Kidney (tissue), 14 donors: Measurements from ENCODE around the gene TNS3. TPM values are rescaled to one million over a fixed set of nuclear protein-coding genes. Genes with fewer than 3 reads are reported as not detected.

Experiments
- DNase-seq, 5 donors: peaks; one replicate each; pipeline ENCODE4 v3.0.0-alpha.2; 2013 to 2020
- FAIRE-seq: peaks from 2 replicates; lab custom pipeline; 2012; peaks lifted over from hg19 to GRCh38; lab: Jason Lieb, UNC
- H3K27ac ChIP-seq, 2 donors: one replicate each; pipeline ENCODE4 v1.7.0; 2013; ENCODE audit warnings: low read depth in 2 of 2, low read length in 2 of 2, inconsistent platforms in 1 of 2
- H3K27me3 ChIP-seq: one replicate; pipeline ENCODE4 v1.7.1; 2013; ENCODE audit warnings: low read length, inconsistent platforms; ENCODE audit not compliant: control insufficient read depth, insufficient read depth
- H3K36me3 ChIP-seq, 3 donors: one replicate each; pipeline versions ENCODE4 v1.7.0 to v1.7.1; 2013; ENCODE audit warnings: low read length in 3 of 3, control low read depth in 1 of 3, inconsistent platforms in 1 of 3; ENCODE audit not compliant: insufficient read depth in 3 of 3, control insufficient read depth in 2 of 3
- H3K4me1 ChIP-seq, 3 donors: one replicate each; pipeline versions ENCODE4 v1.7.0 to v1.7.1; 2013; ENCODE audit warnings: low read length in 3 of 3, inconsistent platforms in 1 of 3, low read depth in 1 of 3; ENCODE audit not compliant: control insufficient read depth in 2 of 3, insufficient read depth in 2 of 3
- H3K4me3 ChIP-seq, 3 donors: one replicate each; pipeline versions ENCODE4 v1.7.0 to v1.8.1; 2013; ENCODE audit warnings: low read length in 3 of 3, control low read depth in 1 of 3, inconsistent platforms in 1 of 3
- H3K9ac ChIP-seq, 3 donors: one replicate each; pipeline versions ENCODE4 v1.7.0 to v1.7.1; 2013; ENCODE audit warnings: low read length in 3 of 3, control low read depth in 1 of 3, inconsistent platforms in 1 of 3
- H3K9me3 ChIP-seq, 3 donors: one replicate each; pipeline versions ENCODE4 v1.7.0 to v1.7.1; 2013; ENCODE audit warnings: low read length in 3 of 3, control low read depth in 1 of 3, inconsistent platforms in 1 of 3; ENCODE audit not compliant: control insufficient read depth in 2 of 3, insufficient read depth in 1 of 3
- intact Hi-C: fragments of 100-400 bp; cut with DNase I; formaldehyde crosslinking; loops from one replicate; pipeline ENCODE4 v1.11.1; 2022
- polyA plus RNA-seq: library from polyadenylated mRNA; stranded (reverse); fragments of 350-450 nt; fragmentation: Illumina TruSeq; extraction: RNeasy Lipid Tissue Mini Kit (QIAGEN cat#74804); gene quantifications from one replicate; pipeline ENCODE4 v1.2.3, GENCODE V29; 2014; ENCODE audit warnings: low read depth, low replicate concordance; ENCODE audit not compliant: insufficient read depth
- total RNA-seq: library from RNA; stranded (reverse); fragmentation: NEBNext Ultra II Directional; extraction: Animal tissue kit (Norgen Biotek cat#: 25700); gene quantifications from one replicate; pipeline ENCODE4 v1.2.1, GENCODE V29; 2021
- TF ChIP-seq, protein P1 (sequence below): IDR thresholded peaks from 3 replicates; pipeline ENCODE4 v1.5.1; 2012; ENCODE audit warnings: mild to moderate bottlenecking, moderate library complexity, borderline replicate concordance; ENCODE audit not compliant: insufficient read depth; ENCODE audit errors: extremely low read depth
- donor health status: control.
- donor health status: control.
- donor health status: control.
- donor health status: control.
- donor health status: control.
- donor health status: DM: yes; HTN: yes; CAD: no.
- donor health status: Normal renal cell carcinoma (clear cell type).

Gene TNS3
- total and polyA plus RNA-seq, 2 donors from 2014 or later: 38.4 to 198 TPM

DNA sequence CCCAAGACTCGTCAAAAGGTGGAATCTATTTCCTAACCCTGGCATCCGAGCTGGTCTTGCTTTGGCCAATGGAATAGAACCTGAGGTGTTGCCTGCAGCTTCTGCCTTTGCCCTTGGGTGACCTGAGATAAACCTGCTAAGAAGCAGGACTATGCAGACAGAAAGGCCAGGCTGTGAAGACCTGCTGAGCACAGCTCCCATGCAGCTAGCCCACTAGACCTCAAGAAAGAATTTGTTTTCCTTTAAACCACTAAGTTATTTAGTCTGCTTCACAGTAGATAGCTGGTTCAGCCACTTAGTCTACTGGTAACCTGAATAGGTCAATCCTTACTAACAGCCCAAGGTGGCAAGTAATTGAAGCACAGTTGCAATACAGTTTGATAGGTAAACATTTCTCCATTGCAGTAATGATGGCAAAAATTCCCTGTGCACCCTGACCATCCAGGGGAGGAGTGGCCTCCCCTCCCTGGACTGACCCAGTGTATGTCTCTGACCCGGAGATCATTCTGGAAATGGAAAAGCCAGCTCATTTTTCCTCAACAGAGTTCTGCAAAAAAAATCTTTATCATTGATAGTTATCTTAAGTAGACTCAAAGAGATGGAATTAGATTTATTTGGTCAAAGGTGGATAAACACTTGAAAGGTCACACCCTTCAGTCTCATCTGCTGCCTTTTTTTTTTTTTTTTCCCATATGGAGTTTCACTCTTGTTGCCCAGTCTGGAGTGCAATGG is 20.0 kb downstream of the TNS3 start:
- peaks cover 0 to 32% (median 19%) of the 10 kb centered on the region in 3 donors for H3K4me1 ChIP-seq
- no peak overlapping the region for H3K27ac ChIP-seq
- TF ChIP-seq, protein P1, sequence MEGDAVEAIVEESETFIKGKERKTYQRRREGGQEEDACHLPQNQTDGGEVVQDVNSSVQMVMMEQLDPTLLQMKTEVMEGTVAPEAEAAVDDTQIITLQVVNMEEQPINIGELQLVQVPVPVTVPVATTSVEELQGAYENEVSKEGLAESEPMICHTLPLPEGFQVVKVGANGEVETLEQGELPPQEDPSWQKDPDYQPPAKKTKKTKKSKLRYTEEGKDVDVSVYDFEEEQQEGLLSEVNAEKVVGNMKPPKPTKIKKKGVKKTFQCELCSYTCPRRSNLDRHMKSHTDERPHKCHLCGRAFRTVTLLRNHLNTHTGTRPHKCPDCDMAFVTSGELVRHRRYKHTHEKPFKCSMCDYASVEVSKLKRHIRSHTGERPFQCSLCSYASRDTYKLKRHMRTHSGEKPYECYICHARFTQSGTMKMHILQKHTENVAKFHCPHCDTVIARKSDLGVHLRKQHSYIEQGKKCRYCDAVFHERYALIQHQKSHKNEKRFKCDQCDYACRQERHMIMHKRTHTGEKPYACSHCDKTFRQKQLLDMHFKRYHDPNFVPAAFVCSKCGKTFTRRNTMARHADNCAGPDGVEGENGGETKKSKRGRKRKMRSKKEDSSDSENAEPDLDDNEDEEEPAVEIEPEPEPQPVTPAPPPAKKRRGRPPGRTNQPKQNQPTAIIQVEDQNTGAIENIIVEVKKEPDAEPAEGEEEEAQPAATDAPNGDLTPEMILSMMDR: no peak
- DNase-seq (no peak), FAIRE-seq (no peak)
- peaks cover 0 to 2% (median 0%) of the 10 kb centered on the region in 3 donors for H3K36me3 ChIP-seq
- no peak overlapping the region for H3K4me3 ChIP-seq
- H3K9me3 ChIP-seq: no peaks in the 10 kb centered on the region
- H3K27me3 ChIP-seq: no peaks in the 10 kb centered on the region
- intact Hi-C loops: no loop called here
- H3K9ac ChIP-seq: no peak overlapping the region

DNA sequence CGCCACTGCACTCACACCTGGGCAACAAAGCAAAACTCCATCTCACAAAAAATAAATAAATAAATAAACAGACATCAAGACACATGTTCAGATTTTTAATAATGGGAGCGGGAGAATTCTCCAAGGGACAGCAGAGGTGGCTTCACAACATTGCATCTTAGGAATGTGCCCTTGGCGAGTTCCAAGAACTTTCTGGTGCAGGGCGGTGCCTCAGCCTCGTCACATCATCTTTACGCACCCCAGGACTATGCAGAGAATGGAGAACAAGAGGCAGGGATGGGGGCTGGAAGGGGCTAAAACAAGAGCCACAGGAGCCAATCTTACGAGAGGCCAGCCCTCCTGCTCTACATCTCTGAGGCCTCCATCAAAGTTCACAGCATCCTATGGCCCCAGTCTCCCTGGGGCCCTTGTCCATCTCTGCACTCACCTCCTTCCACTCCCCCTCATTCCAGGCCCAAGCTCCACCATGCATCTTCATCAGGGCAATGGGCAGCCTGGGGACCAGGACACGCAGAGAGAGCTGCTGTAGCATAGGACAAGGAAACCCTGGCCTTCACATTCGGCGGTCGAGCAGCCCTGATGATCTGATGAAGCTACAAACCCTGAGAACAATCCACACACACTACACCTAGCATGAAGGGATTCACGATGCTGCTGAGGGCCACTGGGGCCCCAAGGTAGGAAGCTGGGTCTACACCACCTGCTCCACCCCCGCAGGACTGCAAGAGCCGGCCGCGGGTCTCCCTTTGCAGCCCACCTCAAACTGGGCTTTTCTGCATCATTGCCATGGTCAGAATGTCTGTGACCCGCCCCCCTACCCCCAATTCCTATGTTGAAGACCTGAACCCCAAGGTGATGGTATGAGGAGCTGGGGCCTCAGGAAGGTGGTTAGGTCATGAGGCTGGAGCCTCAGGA is 22.3 kb downstream of the TNS3 start:
- DNase-seq: peak in 1 of 5 donors; percentile 30
- TF ChIP-seq, protein P1: no peak

DNA sequence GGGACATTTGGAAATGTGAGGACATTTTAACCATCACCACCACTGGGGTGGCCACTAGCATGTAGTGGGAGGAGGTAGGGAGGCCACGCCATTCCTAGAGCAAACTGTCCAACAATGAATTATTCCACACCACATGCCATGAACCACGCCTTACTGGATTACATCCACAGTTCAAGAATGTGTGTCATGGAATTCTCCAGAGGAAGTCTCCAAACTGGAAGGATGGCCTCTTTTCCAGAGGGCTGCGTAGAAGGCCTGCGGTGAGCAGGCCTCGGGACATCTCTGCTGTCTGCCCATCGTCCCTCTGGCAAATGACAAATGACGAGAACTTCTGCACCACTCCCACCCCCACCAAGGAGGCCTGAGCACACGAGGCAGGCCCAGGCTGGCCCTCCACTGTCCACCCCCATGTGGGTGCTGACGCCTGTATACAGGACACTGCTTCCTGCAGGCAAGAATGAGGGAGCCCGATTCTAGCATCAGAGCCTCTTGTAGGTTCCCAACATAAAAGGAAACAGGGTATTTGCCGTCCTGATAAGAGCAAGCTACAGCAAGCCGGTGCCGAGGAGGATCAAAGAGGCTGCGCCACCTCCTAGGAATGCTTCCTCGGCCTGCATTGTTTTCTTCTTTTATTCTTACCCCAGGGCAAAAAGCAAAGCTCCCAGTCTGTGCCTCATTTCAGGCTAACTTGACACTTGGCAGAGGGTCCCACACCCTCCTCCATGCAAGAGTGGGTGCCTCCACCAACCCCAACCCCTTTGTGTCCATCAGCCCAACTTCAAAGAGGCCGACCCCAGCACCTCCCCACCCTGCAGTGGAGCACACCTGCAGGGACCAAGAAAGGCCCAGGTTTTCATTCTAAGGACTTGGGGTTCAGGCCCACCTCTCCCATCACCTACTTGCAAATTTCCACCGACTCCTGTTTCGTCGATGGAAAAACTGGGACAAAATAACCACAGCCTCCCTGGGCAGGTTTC is 23.9 kb downstream of the TNS3 start:
- H3K9ac ChIP-seq: no peak overlapping the region
- FAIRE-seq (no peak), DNase-seq (peak in 1 of 5 donors; percentile 64)
- H3K27me3 ChIP-seq: no peaks in the 10 kb centered on the region
- no peak overlapping the region for H3K4me3 ChIP-seq
- peaks cover 0 to 2% (median 0%) of the 10 kb centered on the region in 3 donors for H3K36me3 ChIP-seq
- TF ChIP-seq, protein P1: no peak
- peak overlapping the region in 1 of 2 donors; percentile 29 for H3K27ac ChIP-seq
- intact Hi-C loops: no loop called here
- no peaks in the 10 kb centered on the region for H3K9me3 ChIP-seq
- H3K4me1 ChIP-seq: peaks cover 4 to 20% (median 17%) of the 10 kb centered on the region in 3 donors

More for the DNA sequence above, 22.3 kb downstream of the TNS3 start:
- no peak for FAIRE-seq
- no peak overlapping the region for H3K4me3 ChIP-seq
- H3K27ac ChIP-seq: no peak overlapping the region
- peaks cover 0 to 2% (median 0%) of the 10 kb centered on the region in 3 donors for H3K36me3 ChIP-seq
- no peaks in the 10 kb centered on the region for H3K27me3 ChIP-seq
- no peak overlapping the region for H3K9ac ChIP-seq
- no peaks in the 10 kb centered on the region for H3K9me3 ChIP-seq
- H3K4me1 ChIP-seq: peaks cover 0 to 21% (median 16%) of the 10 kb centered on the region in 3 donors
- intact Hi-C loops: no loop called here
